Stimulated activated CD8-positive, alpha-beta memory T cell treated with anti-CD3 and anti-CD28 coated beads, Interleukin-15, amount 100 ng/mL, for 48 hours (primary cell): Measurements from ENCODE around the gene ALDH1A2.
"Not testable (repeated sequence)": the region's sequence is repeated elsewhere in the genome, so short reads cannot be mapped to it uniquely, and the experiment has no call there.

ENCODE experiments used
- DNase-seq, 2 donors: peaks; one replicate each; pipeline ENCODE4 v3.0.0-alpha.2; 2020; ENCODE audit warnings: low read depth in 2 of 2

Gene ALDH1A2

GRCh38 chr15:58065445-58066041 lies at the start of gene ALDH1A2:
Gene ALDH1A2 (minus strand): TSS chr15:58065711. CDS start chr15:58065650, 61 bp downstream.
- DNase-seq = no peak

GRCh38 chr15:58114812-58115211 lies 49.3 kb upstream of the ALDH1A2 start:
- DNase-seq = no peak

- DNase-seq = no peak
Measured at GRCh38 chr15:58114388-58114787, 48.9 kb upstream of the ALDH1A2 start.

- DNase-seq = not testable (repeated sequence)
Measured at GRCh38 chr15:58113358-58113757, 47.8 kb upstream of the ALDH1A2 start.

GRCh38 chr15:58111718-58112104 lies 46.2 kb upstream of the ALDH1A2 start:
- DNase-seq = no peak

- no peak for DNase-seq
Measured at GRCh38 chr15:58110999-58111717, 45.6 kb upstream of the ALDH1A2 start.

- no peak for DNase-seq
Measured at GRCh38 chr15:58109419-58109818, 43.9 kb upstream of the ALDH1A2 start.

- no peak for DNase-seq
Measured at GRCh38 chr15:58108117-58108516, 42.6 kb upstream of the ALDH1A2 start.

GRCh38 chr15:58103482-58103881 lies 38.0 kb upstream of the ALDH1A2 start:
- no peak for DNase-seq

GRCh38 chr15:58096529-58097084 lies 31.1 kb upstream of the ALDH1A2 start:
- no peak for DNase-seq

GRCh38 chr15:58095415-58095814 lies 29.9 kb upstream of the ALDH1A2 start:
- DNase-seq = no peak

GRCh38 chr15:58087871-58088270 lies 22.4 kb upstream of the ALDH1A2 start:
- DNase-seq = no peak

GRCh38 chr15:58086491-58086890 lies 21.0 kb upstream of the ALDH1A2 start:
- no peak for DNase-seq

GRCh38 chr15:58083526-58083925 lies 18.0 kb upstream of the ALDH1A2 start:
- DNase-seq = no peak

- no peak for DNase-seq
Measured at GRCh38 chr15:58081891-58082290, 16.4 kb upstream of the ALDH1A2 start.

GRCh38 chr15:58081456-58081855 lies 15.9 kb upstream of the ALDH1A2 start:
- DNase-seq = no peak

- DNase-seq = not testable (repeated sequence)
Measured at GRCh38 chr15:58080959-58081358, 15.4 kb upstream of the ALDH1A2 start.

GRCh38 chr15:58080398-58080797 lies 14.9 kb upstream of the ALDH1A2 start:
- DNase-seq = no peak

GRCh38 chr15:58078591-58078990 lies 13.1 kb upstream of the ALDH1A2 start:
- no peak for DNase-seq

- DNase-seq = no peak
Measured at GRCh38 chr15:58077427-58077826, 11.9 kb upstream of the ALDH1A2 start.

GRCh38 chr15:58074452-58074851 lies 8.9 kb upstream of the ALDH1A2 start:
- no peak for DNase-seq

- DNase-seq = no peak
Measured at GRCh38 chr15:58070801-58071418, 5.4 kb upstream of the ALDH1A2 start.

- DNase-seq = no peak
Measured at GRCh38 chr15:58069008-58069407, 3.5 kb upstream of the ALDH1A2 start.
